Astrocyte (in vitro differentiated cells and primary cell): ENCODE results near the gene IFNLR1.

Experiments
- EZH2 ChIP-seq: IDR thresholded peaks from 2 replicates; pipeline ENCODE4 v1.6.1; 2012; ENCODE audit warnings: mild to moderate bottlenecking, low read length, inconsistent platforms; ENCODE audit not compliant: insufficient read depth
- TF ChIP-seq, protein P1 (sequence below): IDR thresholded peaks from 2 replicates; pipeline ENCODE4 v1.5.1; 2011; ENCODE audit warnings: low read depth, mild to moderate bottlenecking, inconsistent platforms, low read length, moderate library complexity; ENCODE audit not compliant: insufficient read depth

DNA sequence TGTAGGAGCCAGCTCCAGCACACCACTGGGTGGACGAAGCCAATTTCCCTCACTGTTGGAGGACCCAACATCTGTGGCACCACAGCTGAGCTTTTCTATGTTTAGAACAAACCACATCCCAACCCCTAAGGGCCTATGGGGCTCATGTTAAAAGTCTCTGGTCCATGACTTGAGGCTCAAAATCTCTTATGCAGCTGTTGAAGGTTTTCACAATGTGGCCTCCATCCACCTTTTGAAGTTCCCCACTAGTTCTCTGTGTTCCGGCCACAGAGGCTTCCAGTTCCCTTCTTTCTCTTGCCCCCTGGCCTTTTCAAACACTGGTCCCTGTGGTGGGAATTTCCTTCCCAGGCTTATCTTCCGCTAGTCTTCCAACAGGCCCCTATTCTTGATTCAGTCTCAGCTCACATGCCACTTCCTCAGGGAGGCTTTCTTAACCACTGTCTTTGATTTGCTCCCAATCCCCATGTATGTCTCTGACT lies 3.9 kb upstream of the IFNLR1 start:
- TF ChIP-seq, protein P1, sequence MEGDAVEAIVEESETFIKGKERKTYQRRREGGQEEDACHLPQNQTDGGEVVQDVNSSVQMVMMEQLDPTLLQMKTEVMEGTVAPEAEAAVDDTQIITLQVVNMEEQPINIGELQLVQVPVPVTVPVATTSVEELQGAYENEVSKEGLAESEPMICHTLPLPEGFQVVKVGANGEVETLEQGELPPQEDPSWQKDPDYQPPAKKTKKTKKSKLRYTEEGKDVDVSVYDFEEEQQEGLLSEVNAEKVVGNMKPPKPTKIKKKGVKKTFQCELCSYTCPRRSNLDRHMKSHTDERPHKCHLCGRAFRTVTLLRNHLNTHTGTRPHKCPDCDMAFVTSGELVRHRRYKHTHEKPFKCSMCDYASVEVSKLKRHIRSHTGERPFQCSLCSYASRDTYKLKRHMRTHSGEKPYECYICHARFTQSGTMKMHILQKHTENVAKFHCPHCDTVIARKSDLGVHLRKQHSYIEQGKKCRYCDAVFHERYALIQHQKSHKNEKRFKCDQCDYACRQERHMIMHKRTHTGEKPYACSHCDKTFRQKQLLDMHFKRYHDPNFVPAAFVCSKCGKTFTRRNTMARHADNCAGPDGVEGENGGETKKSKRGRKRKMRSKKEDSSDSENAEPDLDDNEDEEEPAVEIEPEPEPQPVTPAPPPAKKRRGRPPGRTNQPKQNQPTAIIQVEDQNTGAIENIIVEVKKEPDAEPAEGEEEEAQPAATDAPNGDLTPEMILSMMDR, result no peak
- TF ChIP-seq EZH2, result no peak
